Loucy (cell line): Measurements from ENCODE around the gene ADCY7.

Experiments used
- CTCF ChIP-seq: fragments of 200-600 bp; sonication (generic); conservative IDR thresholded peaks from 2 replicates; pipeline ENCODE4 v1.5.1; 2014; ENCODE audit warnings: mild to moderate bottlenecking, antibody characterized with exemption, low read length
- EZH2phosphoT487 ChIP-seq: fragments of 200-600 bp; IDR thresholded peaks from 2 replicates; pipeline ENCODE4 v1.6.1; 2018; ENCODE audit warnings: antibody characterized with exemption, mild to moderate bottlenecking, moderate library complexity, borderline replicate concordance

GRCh38 chr16:50332599-50332998, 66.2 kb downstream of the ADCY7 start:
- TF ChIP-seq CTCF (no peak), EZH2phosphoT487 (no peak)
